ENCODE data around the gene STRIP2. TPM values are rescaled to one million over a fixed set of nuclear protein-coding genes. Genes with fewer than 3 reads are reported as not detected.

The STRIP2 gene
- total and polyA plus RNA-seq, 2 of the 13 experiments (the other 11 are each of a cell fraction or from before 2014, with no cell fraction given): 3.9 to 8.2 TPM

DNA sequence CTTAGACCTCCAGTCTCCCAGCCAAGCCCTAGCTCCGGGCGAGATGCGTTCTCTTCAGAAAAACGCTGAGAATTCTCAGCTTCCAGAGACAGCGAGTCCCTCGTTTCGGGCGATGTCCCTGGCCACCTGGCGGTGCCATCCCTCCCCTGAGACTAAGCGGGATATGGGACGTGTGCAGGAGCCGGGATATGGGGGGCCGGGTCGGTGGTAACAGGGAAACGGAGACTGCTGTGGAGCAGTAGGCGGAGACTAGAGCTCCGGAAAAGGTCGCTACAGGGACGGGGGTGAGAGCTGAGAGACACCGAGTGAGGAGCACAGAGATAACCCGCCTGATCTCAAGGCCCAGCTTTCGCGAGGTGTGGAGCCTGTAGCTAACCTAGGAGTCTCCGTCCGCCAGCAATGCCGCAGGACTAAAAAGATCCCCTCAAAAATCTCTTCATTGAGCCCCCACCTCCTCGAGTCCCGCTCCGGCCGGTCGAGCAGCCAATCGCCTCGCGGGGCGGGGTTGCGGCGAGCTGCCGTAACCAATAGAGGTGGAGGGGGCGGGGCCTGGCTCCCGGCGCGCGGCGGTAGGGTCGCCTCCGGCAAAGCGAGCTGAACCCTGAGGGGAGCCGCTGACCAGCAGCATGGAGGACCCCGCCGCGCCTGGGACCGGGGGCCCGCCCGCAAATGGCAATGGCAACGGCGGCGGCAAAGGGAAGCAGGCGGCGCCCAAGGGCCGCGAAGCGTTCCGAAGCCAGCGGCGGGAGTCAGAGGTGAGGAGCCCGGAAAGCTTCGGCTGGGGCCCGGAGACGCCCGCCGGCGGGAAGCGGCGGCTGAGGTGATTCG lies at the start of gene STRIP2 (continued):
- TF ChIP-seq ZNF44 (CRISPR knock-in tag; IDR thresholded peaks at IDR 0.05) (no peak), ZNF234 (CRISPR knock-in tag; conservative IDR thresholded peaks at IDR 0.05) (no peak), ZBTB38 (CRISPR knock-in tag; IDR thresholded peaks at IDR 0.05) (no peak), NFE2L2 (IDR thresholded peaks at IDR 0.05; ENCODE audit: low read length) (0 out of 2 replicates have a peak, but pooled peaks have one; percentile 7), NFRKB (IDR thresholded peaks at IDR 0.05) (no peak), CHD4 (IDR thresholded peaks at IDR 0.05; ENCODE audit: borderline replicate concordance, low read length) (no peak), RXRB (CRISPR knock-in tag; IDR thresholded peaks at IDR 0.05; ENCODE audit: borderline replicate concordance) (no peak), ZFX (CRISPR knock-in tag; IDR thresholded peaks at IDR 0.05; ENCODE audit: low read depth) (peak; percentile 80), HOXA3 (CRISPR knock-in tag; IDR thresholded peaks at IDR 0.05) (peak; percentile 28; the same call in 1 of the 2 replicates), ZNF335 (CRISPR knock-in tag; IDR thresholded peaks at IDR 0.05) (no peak), NFE2 (CRISPR knock-in tag; IDR thresholded peaks at IDR 0.05) (no peak), PHF8 (CRISPR knock-in tag; IDR thresholded peaks at IDR 0.05) (peak; percentile 86), ZNF839 (CRISPR knock-in tag; IDR thresholded peaks at IDR 0.05; ENCODE audit: borderline replicate concordance) (no peak), BCL6 (CRISPR knock-in tag; IDR thresholded peaks at IDR 0.05) (0 out of 2 replicates have a peak, but pooled peaks have one; percentile 29), HMG20B (CRISPR knock-in tag; conservative IDR thresholded peaks at IDR 0.05) (no peak), HNRNPLL (IDR thresholded peaks at IDR 0.05; ENCODE audit: low read depth, low read length, poor library complexity, severe bottlenecking) (no peak), FOXM1 (CRISPR knock-in tag; IDR thresholded peaks at IDR 0.05) (no peak), KAT7 (CRISPR knock-in tag; IDR thresholded peaks at IDR 0.05; ENCODE audit: borderline replicate concordance) (no peak; the same call in 1 of the 2 replicates), ETV5 (CRISPR knock-in tag; IDR thresholded peaks at IDR 0.05; ENCODE audit: borderline replicate concordance) (peak; percentile 17; the same call in 1 of the 2 replicates)
- TF ChIP-seq, protein P1, sequence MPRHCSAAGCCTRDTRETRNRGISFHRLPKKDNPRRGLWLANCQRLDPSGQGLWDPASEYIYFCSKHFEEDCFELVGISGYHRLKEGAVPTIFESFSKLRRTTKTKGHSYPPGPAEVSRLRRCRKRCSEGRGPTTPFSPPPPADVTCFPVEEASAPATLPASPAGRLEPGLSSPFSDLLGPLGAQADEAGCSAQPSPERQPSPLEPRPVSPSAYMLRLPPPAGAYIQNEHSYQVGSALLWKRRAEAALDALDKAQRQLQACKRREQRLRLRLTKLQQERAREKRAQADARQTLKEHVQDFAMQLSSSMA (CRISPR knock-in tag; IDR thresholded peaks at IDR 0.05): peak; percentile 81
- TF ChIP-seq, protein P2, sequence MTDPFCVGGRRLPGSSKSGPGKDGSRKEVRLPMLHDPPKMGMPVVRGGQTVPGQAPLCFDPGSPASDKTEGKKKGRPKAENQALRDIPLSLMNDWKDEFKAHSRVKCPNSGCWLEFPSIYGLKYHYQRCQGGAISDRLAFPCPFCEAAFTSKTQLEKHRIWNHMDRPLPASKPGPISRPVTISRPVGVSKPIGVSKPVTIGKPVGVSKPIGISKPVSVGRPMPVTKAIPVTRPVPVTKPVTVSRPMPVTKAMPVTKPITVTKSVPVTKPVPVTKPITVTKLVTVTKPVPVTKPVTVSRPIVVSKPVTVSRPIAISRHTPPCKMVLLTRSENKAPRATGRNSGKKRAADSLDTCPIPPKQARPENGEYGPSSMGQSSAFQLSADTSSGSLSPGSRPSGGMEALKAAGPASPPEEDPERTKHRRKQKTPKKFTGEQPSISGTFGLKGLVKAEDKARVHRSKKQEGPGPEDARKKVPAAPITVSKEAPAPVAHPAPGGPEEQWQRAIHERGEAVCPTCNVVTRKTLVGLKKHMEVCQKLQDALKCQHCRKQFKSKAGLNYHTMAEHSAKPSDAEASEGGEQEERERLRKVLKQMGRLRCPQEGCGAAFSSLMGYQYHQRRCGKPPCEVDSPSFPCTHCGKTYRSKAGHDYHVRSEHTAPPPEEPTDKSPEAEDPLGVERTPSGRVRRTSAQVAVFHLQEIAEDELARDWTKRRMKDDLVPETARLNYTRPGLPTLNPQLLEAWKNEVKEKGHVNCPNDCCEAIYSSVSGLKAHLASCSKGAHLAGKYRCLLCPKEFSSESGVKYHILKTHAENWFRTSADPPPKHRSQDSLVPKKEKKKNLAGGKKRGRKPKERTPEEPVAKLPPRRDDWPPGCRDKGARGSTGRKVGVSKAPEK (CRISPR knock-in tag; IDR thresholded peaks at IDR 0.05; ENCODE audit: borderline replicate concordance): 0 out of 2 replicates have a peak, but pooled peaks have one; percentile 38
- TF ChIP-seq, protein P3, sequence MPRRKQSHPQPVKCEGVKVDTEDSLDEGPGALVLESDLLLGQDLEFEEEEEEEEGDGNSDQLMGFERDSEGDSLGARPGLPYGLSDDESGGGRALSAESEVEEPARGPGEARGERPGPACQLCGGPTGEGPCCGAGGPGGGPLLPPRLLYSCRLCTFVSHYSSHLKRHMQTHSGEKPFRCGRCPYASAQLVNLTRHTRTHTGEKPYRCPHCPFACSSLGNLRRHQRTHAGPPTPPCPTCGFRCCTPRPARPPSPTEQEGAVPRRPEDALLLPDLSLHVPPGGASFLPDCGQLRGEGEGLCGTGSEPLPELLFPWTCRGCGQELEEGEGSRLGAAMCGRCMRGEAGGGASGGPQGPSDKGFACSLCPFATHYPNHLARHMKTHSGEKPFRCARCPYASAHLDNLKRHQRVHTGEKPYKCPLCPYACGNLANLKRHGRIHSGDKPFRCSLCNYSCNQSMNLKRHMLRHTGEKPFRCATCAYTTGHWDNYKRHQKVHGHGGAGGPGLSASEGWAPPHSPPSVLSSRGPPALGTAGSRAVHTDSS (CRISPR knock-in tag; conservative IDR thresholded peaks at IDR 0.05): no peak
- TF ChIP-seq, protein P4, sequence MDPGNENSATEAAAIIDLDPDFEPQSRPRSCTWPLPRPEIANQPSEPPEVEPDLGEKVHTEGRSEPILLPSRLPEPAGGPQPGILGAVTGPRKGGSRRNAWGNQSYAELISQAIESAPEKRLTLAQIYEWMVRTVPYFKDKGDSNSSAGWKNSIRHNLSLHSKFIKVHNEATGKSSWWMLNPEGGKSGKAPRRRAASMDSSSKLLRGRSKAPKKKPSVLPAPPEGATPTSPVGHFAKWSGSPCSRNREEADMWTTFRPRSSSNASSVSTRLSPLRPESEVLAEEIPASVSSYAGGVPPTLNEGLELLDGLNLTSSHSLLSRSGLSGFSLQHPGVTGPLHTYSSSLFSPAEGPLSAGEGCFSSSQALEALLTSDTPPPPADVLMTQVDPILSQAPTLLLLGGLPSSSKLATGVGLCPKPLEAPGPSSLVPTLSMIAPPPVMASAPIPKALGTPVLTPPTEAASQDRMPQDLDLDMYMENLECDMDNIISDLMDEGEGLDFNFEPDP (CRISPR knock-in tag; conservative IDR thresholded peaks at IDR 0.05): no peak
- TF ChIP-seq, protein P5, sequence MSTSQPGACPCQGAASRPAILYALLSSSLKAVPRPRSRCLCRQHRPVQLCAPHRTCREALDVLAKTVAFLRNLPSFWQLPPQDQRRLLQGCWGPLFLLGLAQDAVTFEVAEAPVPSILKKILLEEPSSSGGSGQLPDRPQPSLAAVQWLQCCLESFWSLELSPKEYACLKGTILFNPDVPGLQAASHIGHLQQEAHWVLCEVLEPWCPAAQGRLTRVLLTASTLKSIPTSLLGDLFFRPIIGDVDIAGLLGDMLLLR (CRISPR knock-in tag; IDR thresholded peaks at IDR 0.05): no peak
